GM21717 (cell line): Measurements from ENCODE around the gene ASPDH.
"Not testable (repeated sequence)": the region's sequence is repeated elsewhere in the genome, so short reads cannot be mapped to it uniquely, and the experiment has no call there.

ENCODE experiments used
- ATAC-seq: cut with Tn5 transposase; IDR thresholded peaks from one replicate; pipeline ENCODE4 v1.9.1; 2021; ENCODE audit warnings: mild to moderate bottlenecking, moderate library complexity; ENCODE audit not compliant: unreplicated experiment

ASPDH gene

GRCh38 chr19:50548191-50549058 lies 34.7 kb upstream of the ASPDH start:
- ATAC-seq: no peak

GRCh38 chr19:50547385-50548190 lies 33.9 kb upstream of the ASPDH start:
- ATAC-seq: no peak

GRCh38 chr19:50546527-50547221 lies 33.0 kb upstream of the ASPDH start:
- no peak for ATAC-seq

GRCh38 chr19:50542943-50543342 lies 29.2 kb upstream of the ASPDH start:
- ATAC-seq: no peak

GRCh38 chr19:50537769-50538230 lies 24.1 kb upstream of the ASPDH start:
- ATAC-seq: no peak

GRCh38 chr19:50537306-50537685 lies 23.6 kb upstream of the ASPDH start:
- no peak for ATAC-seq

- no peak for ATAC-seq
Observed at GRCh38 chr19:50536662-50537305, 23.1 kb upstream of the ASPDH start.

- ATAC-seq: no peak
Observed at GRCh38 chr19:50535672-50536187, 22.0 kb upstream of the ASPDH start.

GRCh38 chr19:50534478-50534877 lies 20.8 kb upstream of the ASPDH start:
- ATAC-seq: no peak

GRCh38 chr19:50532952-50533351 lies 19.2 kb upstream of the ASPDH start:
- no peak for ATAC-seq

GRCh38 chr19:50531171-50531612 lies 17.5 kb upstream of the ASPDH start:
- no peak for ATAC-seq

GRCh38 chr19:50528052-50528451 lies 14.3 kb upstream of the ASPDH start:
- ATAC-seq: not testable (repeated sequence)

GRCh38 chr19:50522881-50523280 lies 9.2 kb upstream of the ASPDH start:
- ATAC-seq: no peak

GRCh38 chr19:50520822-50521465 lies 7.2 kb upstream of the ASPDH start:
- no peak for ATAC-seq

- ATAC-seq: no peak
Observed at GRCh38 chr19:50519006-50519575, 5.4 kb upstream of the ASPDH start.

GRCh38 chr19:50518091-50519005 lies 4.6 kb upstream of the ASPDH start:
- no peak for ATAC-seq

GRCh38 chr19:50517704-50518075 lies 4.0 kb upstream of the ASPDH start:
- no peak for ATAC-seq

GRCh38 chr19:50516964-50517703 lies 3.4 kb upstream of the ASPDH start:
- no peak for ATAC-seq
